Trophoblast cell (in vitro differentiated cells and primary cell): ENCODE measurements around the gene DCUN1D4.
A peak's percentile ranks its signal among the peaks of the same experiment; 100 is the strongest.

ENCODE experiments used
- DNase-seq, 2 donors: peaks; one replicate each; pipeline ENCODE4 v3.0.0-alpha.2; 2016
- H2AFZ ChIP-seq: 2 replicates; pipeline ENCODE4 v1.6.1; 2013; ENCODE audit warnings: low read length, moderate library complexity, mild to moderate bottlenecking; ENCODE audit not compliant: insufficient read depth, poor library complexity
- H2AK5ac ChIP-seq: 2 replicates; pipeline ENCODE4 v1.6.1; 2013; ENCODE audit warnings: mild to moderate bottlenecking, low read length
- H2BK120ac ChIP-seq: 2 replicates; pipeline ENCODE4 v1.6.1; 2013; ENCODE audit warnings: low read length, mild to moderate bottlenecking, moderate library complexity; ENCODE audit not compliant: insufficient read depth, poor library complexity
- H2BK12ac ChIP-seq: 2 replicates; pipeline ENCODE4 v1.6.1; 2013; ENCODE audit warnings: mild to moderate bottlenecking, low read length, moderate library complexity
- H2BK5ac ChIP-seq: 2 replicates; pipeline ENCODE4 v1.6.1; 2013; ENCODE audit warnings: low read length, low read depth, moderate library complexity, mild to moderate bottlenecking; ENCODE audit not compliant: poor library complexity
- H3K14ac ChIP-seq: 2 replicates; pipeline ENCODE4 v1.6.1; 2013; ENCODE audit warnings: mild to moderate bottlenecking, low read length
- H3K18ac ChIP-seq: 2 replicates; pipeline ENCODE4 v1.6.1; 2013; ENCODE audit warnings: mild to moderate bottlenecking, low read length
- H3K23ac ChIP-seq: 2 replicates; pipeline ENCODE4 v1.6.1; 2013; ENCODE audit warnings: low read length
- H3K27ac ChIP-seq: 2 replicates; pipeline ENCODE4 v1.5.1; 2013; ENCODE audit warnings: low read depth, mild to moderate bottlenecking, inconsistent platforms, low read length, moderate library complexity
- H3K27me3 ChIP-seq: 2 replicates; pipeline ENCODE4 v1.6.1; 2013; ENCODE audit warnings: inconsistent platforms, mild to moderate bottlenecking, low read length, moderate library complexity; ENCODE audit not compliant: insufficient read depth
- H3K36me3 ChIP-seq, 2 experiments: 1 replicate in 1 of 2; 2 replicates in 1 of 2; pipeline ENCODE4 v1.6.1; 2013; ENCODE audit warnings: low read length in 2 of 2, mild to moderate bottlenecking in 2 of 2, moderate library complexity in 1 of 2; ENCODE audit not compliant: insufficient read depth in 2 of 2, control insufficient read depth in 1 of 2
- H3K4ac ChIP-seq: 2 replicates; pipeline ENCODE4 v1.6.1; 2013; ENCODE audit warnings: low read depth, mild to moderate bottlenecking, low read length, moderate library complexity
- H3K4me1 ChIP-seq, 2 experiments: 1 replicate in 1 of 2; 2 replicates in 1 of 2; pipeline ENCODE4 v1.6.1; 2013; ENCODE audit warnings: low read length in 2 of 2, mild to moderate bottlenecking in 2 of 2, moderate library complexity in 1 of 2; ENCODE audit not compliant: insufficient read depth in 2 of 2, control insufficient read depth in 1 of 2
- H3K4me2 ChIP-seq: 2 replicates; pipeline ENCODE4 v1.6.1; 2013; ENCODE audit warnings: inconsistent platforms, mild to moderate bottlenecking, low read length, moderate library complexity
- H3K4me3 ChIP-seq: 2 replicates; pipeline ENCODE4 v1.5.1; 2013; ENCODE audit warnings: mild to moderate bottlenecking, low read depth, low read length, inconsistent platforms
- H3K79me1 ChIP-seq: one replicate; pipeline ENCODE4 v1.6.1; 2013; ENCODE audit warnings: low read length
- H3K79me2 ChIP-seq: 2 replicates; pipeline ENCODE4 v1.6.1; 2013; ENCODE audit warnings: low read length, mild to moderate bottlenecking; ENCODE audit not compliant: control insufficient read depth, insufficient read depth, poor library complexity
- H3K9ac ChIP-seq: 2 replicates; pipeline ENCODE4 v1.6.1; 2013; ENCODE audit warnings: mild to moderate bottlenecking, low read length
- H3K9me3 ChIP-seq: 2 replicates; pipeline ENCODE4 v1.6.1; 2013; ENCODE audit warnings: low read depth, mild to moderate bottlenecking, control low read depth, inconsistent platforms, low read length; ENCODE audit not compliant: insufficient read depth
- H4K12ac ChIP-seq: 2 replicates; pipeline ENCODE4 v1.6.1; 2013; ENCODE audit warnings: low read depth, mild to moderate bottlenecking, low read length, moderate library complexity
- H4K8ac ChIP-seq: 2 replicates; pipeline ENCODE4 v1.6.1; 2013; ENCODE audit warnings: low read depth, mild to moderate bottlenecking, low read length, moderate library complexity
- H4K91ac ChIP-seq: one replicate; pipeline ENCODE4 v1.6.1; 2013; ENCODE audit warnings: low read depth, mild to moderate bottlenecking, low read length, moderate library complexity
- whole genome bisulfite sequencing: extraction: QIAGEN DNeasy Blood & Tissue Kit; methylation state at CpG from one replicate; pipeline ENCODE4 v1.1.7; 2013; ENCODE audit warnings: missing lambda C conversion rate; ENCODE audit not compliant: insufficient read length, insufficient coverage; ENCODE audit errors: extremely low coverage; 5-methylcytosine and 5-hydroxymethylcytosine counted together

The DCUN1D4 gene

GRCh38 chr4:51943221-51943620 is 100.3 kb downstream of the DCUN1D4 start:
- Histone ChIP-seq H3K14ac (no peak overlapping the region), H2BK5ac (no peak overlapping the region), H3K4me2 (no peak overlapping the region), H4K91ac (no peak overlapping the region), H3K79me2 (no peaks in the 10 kb centered on the region), H3K4me3 (no peak overlapping the region), H3K9me3 (peaks cover 9% of the 10 kb centered on the region), H2BK120ac (no peak overlapping the region), H3K4ac (no peak overlapping the region), H2AK5ac (no peak overlapping the region), H2AFZ (no peak overlapping the region), H3K27me3 (no peaks in the 10 kb centered on the region), H3K36me3 (no peaks in the 10 kb centered on the region), H3K27ac (no peak overlapping the region), H4K12ac (no peak overlapping the region), H3K23ac (no peak overlapping the region), H3K18ac (no peak overlapping the region), H2BK12ac (no peak overlapping the region), H3K9ac (no peak overlapping the region), H3K4me1 (peaks cover 0 to 3% of the 10 kb centered on the region in 2 experiments), H3K79me1 (no peaks in the 10 kb centered on the region), H4K8ac (no peak overlapping the region)
- WGBS = no CpG with 5 or more reads among the region's 6 CpGs
- DNase-seq = peak in 1 of 2 donors; percentile 26

- Histone ChIP-seq H3K9me3 (peaks cover 7% of the 10 kb centered on the region), H2AK5ac (no peak overlapping the region), H3K18ac (no peak overlapping the region), H3K79me2 (no peaks in the 10 kb centered on the region), H2AFZ (no peak overlapping the region), H3K4me1 (no peaks in the 10 kb centered on the region), H2BK12ac (no peak overlapping the region), H3K36me3 (no peaks in the 10 kb centered on the region), H3K27ac (no peak overlapping the region), H4K12ac (no peak overlapping the region), H4K91ac (no peak overlapping the region), H3K23ac (no peak overlapping the region), H3K9ac (no peak overlapping the region), H2BK120ac (no peak overlapping the region), H3K4me2 (no peak overlapping the region), H3K4me3 (no peak overlapping the region), H3K27me3 (no peaks in the 10 kb centered on the region), H3K79me1 (no peaks in the 10 kb centered on the region), H2BK5ac (no peak overlapping the region), H3K4ac (no peak overlapping the region), H3K14ac (no peak overlapping the region), H4K8ac (no peak overlapping the region)
- no CpG with 5 or more reads among the region's 2 CpGs for WGBS
- DNase-seq = no peak
Observed at GRCh38 chr4:51958199-51958968, 115.4 kb downstream of the DCUN1D4 start.

- Histone ChIP-seq H4K8ac (no peak overlapping the region), H3K18ac (no peak overlapping the region), H3K4me2 (no peak overlapping the region), H4K91ac (no peak overlapping the region), H3K14ac (no peak overlapping the region), H3K79me1 (no peaks in the 10 kb centered on the region), H2AK5ac (no peak overlapping the region), H3K36me3 (no peaks in the 10 kb centered on the region), H2BK12ac (no peak overlapping the region), H3K9ac (no peak overlapping the region), H3K27ac (no peak overlapping the region), H3K4me1 (no peaks in the 10 kb centered on the region), H3K23ac (no peak overlapping the region), H2BK120ac (no peak overlapping the region), H3K79me2 (no peaks in the 10 kb centered on the region), H3K9me3 (peaks cover 2% of the 10 kb centered on the region), H2BK5ac (no peak overlapping the region), H3K4me3 (no peak overlapping the region), H3K27me3 (no peaks in the 10 kb centered on the region), H2AFZ (no peak overlapping the region), H4K12ac (no peak overlapping the region), H3K4ac (no peak overlapping the region)
- no peak for DNase-seq
- WGBS = no CpG with 5 or more reads among the region's 4 CpGs
Observed at GRCh38 chr4:51960486-51960885, 117.5 kb downstream of the DCUN1D4 start.

- no peak overlapping the region for H2BK12ac ChIP-seq
- H3K27ac ChIP-seq = no peak overlapping the region
- WGBS = no CpG with 5 or more reads among the region's 4 CpGs
- H3K4me3 ChIP-seq = no peak overlapping the region
- H3K4me1 ChIP-seq = no peaks in the 10 kb centered on the region
- no peak overlapping the region for H3K23ac ChIP-seq
- no peaks in the 10 kb centered on the region for H3K27me3 ChIP-seq
- no peak overlapping the region for H4K8ac ChIP-seq
- H3K9ac ChIP-seq = no peak overlapping the region
- no peaks in the 10 kb centered on the region for H3K79me1 ChIP-seq
- no peaks in the 10 kb centered on the region for H3K36me3 ChIP-seq
- peaks cover 2% of the 10 kb centered on the region for H3K9me3 ChIP-seq
- no peak overlapping the region for H3K4ac ChIP-seq
- no peak overlapping the region for H4K91ac ChIP-seq
- no peak overlapping the region for H2AK5ac ChIP-seq
- H2BK5ac ChIP-seq = no peak overlapping the region
- H2AFZ ChIP-seq = no peak overlapping the region
- no peak overlapping the region for H3K4me2 ChIP-seq
- no peak overlapping the region for H4K12ac ChIP-seq
- no peak overlapping the region for H2BK120ac ChIP-seq
- no peak for DNase-seq
- no peak overlapping the region for H3K14ac ChIP-seq
- no peak overlapping the region for H3K18ac ChIP-seq
- H3K79me2 ChIP-seq = no peaks in the 10 kb centered on the region
Observed at GRCh38 chr4:51963841-51964517, 121.0 kb downstream of the DCUN1D4 start.
